GM12878 (cell line): ENCODE results near the gene CCDC197.

Experiments
- EZH2 ChIP-seq: IDR thresholded peaks from 2 replicates; pipeline ENCODE4 v1.6.1; 2012; ENCODE audit warnings: low read depth, mild to moderate bottlenecking, control low read depth, inconsistent platforms, low read length, borderline replicate concordance; ENCODE audit not compliant: control insufficient read depth
- NFYB ChIP-seq: IDR thresholded peaks from 2 replicates; pipeline ENCODE4 v1.6.1; 2011; ENCODE audit warnings: low read depth, mild to moderate bottlenecking, low read length, improper control_type of control experiment, moderate library complexity; ENCODE audit not compliant: insufficient read depth
- RFX5 ChIP-seq: IDR thresholded peaks from 2 replicates; pipeline ENCODE4 v1.6.1; 2011; ENCODE audit warnings: low read depth, low read length, improper control_type of control experiment
- TF ChIP-seq, protein P1 (sequence below): IDR thresholded peaks from 2 replicates; pipeline ENCODE4 v1.6.1; 2011; ENCODE audit warnings: low read depth, low read length, improper control_type of control experiment, borderline replicate concordance

GRCh38 chr14:93998871-93999403 is 1.8 kb downstream of the CCDC197 start:
- TF ChIP-seq NFYB: no peak
- no peak for TF ChIP-seq EZH2
- no peak for TF ChIP-seq RFX5
- TF ChIP-seq, protein P1, sequence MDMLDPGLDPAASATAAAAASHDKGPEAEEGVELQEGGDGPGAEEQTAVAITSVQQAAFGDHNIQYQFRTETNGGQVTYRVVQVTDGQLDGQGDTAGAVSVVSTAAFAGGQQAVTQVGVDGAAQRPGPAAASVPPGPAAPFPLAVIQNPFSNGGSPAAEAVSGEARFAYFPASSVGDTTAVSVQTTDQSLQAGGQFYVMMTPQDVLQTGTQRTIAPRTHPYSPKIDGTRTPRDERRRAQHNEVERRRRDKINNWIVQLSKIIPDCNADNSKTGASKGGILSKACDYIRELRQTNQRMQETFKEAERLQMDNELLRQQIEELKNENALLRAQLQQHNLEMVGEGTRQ: no peak
